Transverse colon (tissue), 3 donors: ENCODE results near the gene RBFOX2.

Source experiments
- CTCF ChIP-seq, 5 experiments: fragments of 200-600 bp in 3 of 5; fragments of 450-650 bp in 2 of 5; sonication (generic) in 3 of 5; IDR thresholded peaks; 1 replicate in 2 of 5; 2 replicates in 3 of 5; pipeline ENCODE4 v1.5.1; 2016 to 2017; ENCODE audit warnings: antibody characterized with exemption in 5 of 5, inconsistent platforms in 3 of 5, mild to moderate bottlenecking in 2 of 5, moderate library complexity in 1 of 5
- POLR2A ChIP-seq: fragments of 450-650 bp; IDR thresholded peaks from one replicate; pipeline ENCODE4 v1.6.1; 2016; ENCODE audit warnings: antibody characterized with exemption, mild to moderate bottlenecking, moderate library complexity

- TF ChIP-seq CTCF (IDR thresholded peaks at IDR 0.05) (no peak), POLR2A (no peak)
Observed at GRCh38 chr22:35987487-35987886, 41.1 kb downstream of the RBFOX2 start.
